Lower leg skin (tissue), 4 donors: ENCODE measurements around the gene PPP1R15B. TPM values are rescaled to one million over a fixed set of nuclear protein-coding genes. Genes with fewer than 3 reads are reported as not detected.

Experiments used
- DNase-seq, 2 donors: peaks; one replicate each; pipeline ENCODE4 v3.0.0-alpha.2; 2019; ENCODE audit warnings: low spot score in 2 of 2
- H3K4me3 ChIP-seq: fragments of 200-600 bp; sonication (generic); 2 replicates; pipeline ENCODE4 v1.5.1; 2017; ENCODE audit warnings: mild to moderate bottlenecking, low read depth; ENCODE audit not compliant: poor library complexity, severe bottlenecking
- POLR2A ChIP-seq, 2 donors: fragments of 450-650 bp; IDR thresholded peaks; one replicate each; pipeline ENCODE4 v1.6.1; 2016 to 2017; ENCODE audit warnings: antibody characterized with exemption in 2 of 2, mild to moderate bottlenecking in 1 of 2, moderate library complexity in 1 of 2
- WGBS, 2 donors: methylation state at CpG; one replicate each; pipeline ENCODE4 v1.1.5; 2018; 5-methylcytosine and 5-hydroxymethylcytosine counted together
- intact Hi-C: fragments of 100-400 bp; cut with DNase I; formaldehyde crosslinking; loops from one replicate; pipeline ENCODE4 v1.15.0; 2023; ENCODE audit warnings: low total_unique reads
- total RNA-seq, 4 donors: library from RNA; depleted of rRNA; stranded (reverse); fragments of >200 nt; gene quantifications; one replicate each; pipeline ENCODE4 v1.1.0, GENCODE V29; 2016
- TF ChIP-seq, protein P1 (sequence below), 3 donors: fragments of 450-650 bp; IDR thresholded peaks; one replicate each; pipeline ENCODE4 v1.5.1; 2016; ENCODE audit warnings: antibody characterized with exemption in 3 of 3, mild to moderate bottlenecking in 3 of 3, moderate library complexity in 2 of 3

The PPP1R15B gene
- total RNA-seq, 4 donors from 2014 or later, result 37.9 to 56.4 (median 49.5) TPM

DNA sequence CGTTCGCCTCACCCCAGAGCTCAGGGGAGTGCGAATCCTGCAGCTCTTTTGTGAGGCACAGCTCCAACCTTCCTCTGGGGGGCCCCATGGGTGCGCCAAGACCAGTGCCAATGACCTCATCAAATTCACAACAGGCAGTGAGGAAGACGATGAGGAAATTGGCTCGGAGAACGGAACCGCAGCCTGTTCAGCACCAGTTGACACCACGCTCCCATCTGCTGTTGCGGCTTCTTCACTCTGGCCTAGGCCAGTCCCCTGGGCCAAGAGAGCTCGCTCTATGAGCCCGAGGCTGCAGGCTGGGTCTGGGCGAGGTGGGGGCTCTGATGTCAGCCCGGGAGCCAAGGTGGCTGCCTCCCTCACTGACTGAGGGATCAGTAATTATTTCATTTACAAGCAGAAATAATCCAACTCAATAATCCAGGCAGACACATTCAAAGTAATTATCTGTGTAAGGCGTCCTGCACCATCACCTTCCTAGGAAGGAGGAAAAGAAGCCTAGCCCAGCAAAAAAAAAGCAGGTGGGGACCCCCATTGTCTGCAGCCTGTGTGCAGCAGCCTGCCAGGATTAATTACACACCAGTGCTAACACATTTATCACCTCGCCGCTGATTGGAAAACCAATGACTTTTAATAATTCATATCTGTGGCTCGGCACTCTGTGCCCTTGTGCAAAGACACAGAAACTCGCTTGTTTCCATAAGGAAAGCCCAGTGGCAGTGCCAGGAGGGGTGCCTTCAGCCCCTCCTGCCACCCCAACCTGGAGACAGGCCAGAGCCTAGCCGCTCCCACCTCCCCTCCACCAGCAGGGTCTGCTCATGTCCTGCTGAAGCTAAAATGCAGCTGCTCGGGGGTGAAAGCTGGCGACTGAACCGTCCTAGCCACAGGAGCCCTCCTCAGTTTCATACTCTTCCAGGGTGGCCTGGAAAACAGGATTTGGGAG is 53.8 kb downstream of the PPP1R15B start:
- DNase-seq, result no peak
- WGBS, 2 donors, result 78 to 86% methylated on average over 23 of the region's 23 CpGs
- intact Hi-C loops, result no loop called here
- no peak overlapping the region for H3K4me3 ChIP-seq
- TF ChIP-seq POLR2A (IDR thresholded peaks at IDR 0.05), result no peak
- TF ChIP-seq, protein P1, sequence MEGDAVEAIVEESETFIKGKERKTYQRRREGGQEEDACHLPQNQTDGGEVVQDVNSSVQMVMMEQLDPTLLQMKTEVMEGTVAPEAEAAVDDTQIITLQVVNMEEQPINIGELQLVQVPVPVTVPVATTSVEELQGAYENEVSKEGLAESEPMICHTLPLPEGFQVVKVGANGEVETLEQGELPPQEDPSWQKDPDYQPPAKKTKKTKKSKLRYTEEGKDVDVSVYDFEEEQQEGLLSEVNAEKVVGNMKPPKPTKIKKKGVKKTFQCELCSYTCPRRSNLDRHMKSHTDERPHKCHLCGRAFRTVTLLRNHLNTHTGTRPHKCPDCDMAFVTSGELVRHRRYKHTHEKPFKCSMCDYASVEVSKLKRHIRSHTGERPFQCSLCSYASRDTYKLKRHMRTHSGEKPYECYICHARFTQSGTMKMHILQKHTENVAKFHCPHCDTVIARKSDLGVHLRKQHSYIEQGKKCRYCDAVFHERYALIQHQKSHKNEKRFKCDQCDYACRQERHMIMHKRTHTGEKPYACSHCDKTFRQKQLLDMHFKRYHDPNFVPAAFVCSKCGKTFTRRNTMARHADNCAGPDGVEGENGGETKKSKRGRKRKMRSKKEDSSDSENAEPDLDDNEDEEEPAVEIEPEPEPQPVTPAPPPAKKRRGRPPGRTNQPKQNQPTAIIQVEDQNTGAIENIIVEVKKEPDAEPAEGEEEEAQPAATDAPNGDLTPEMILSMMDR (IDR thresholded peaks at IDR 0.05), result no peak

DNA sequence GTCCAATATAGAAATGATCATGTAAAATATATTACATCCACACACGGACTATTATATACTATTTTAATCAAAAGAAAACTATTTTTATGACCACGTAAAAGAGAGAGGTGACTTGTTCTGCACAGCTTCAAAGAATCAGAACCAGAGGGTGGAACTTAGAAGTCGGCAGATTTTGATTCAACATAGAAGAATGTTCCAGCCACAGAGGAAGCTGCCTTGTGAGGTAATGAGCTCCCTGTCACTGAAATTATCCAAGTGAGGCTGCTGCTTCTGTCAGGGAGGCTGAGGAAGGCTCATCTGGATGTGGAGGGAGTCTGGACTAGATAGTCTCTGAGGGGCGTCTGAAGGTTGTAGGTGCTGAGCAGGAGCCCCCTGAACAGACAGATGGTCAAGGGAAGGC is 54.6 kb downstream of the PPP1R15B start:
- TF ChIP-seq, protein P1 (IDR thresholded peaks at IDR 0.05), result no peak
- TF ChIP-seq POLR2A (IDR thresholded peaks at IDR 0.05), result no peak
- no peak for DNase-seq
- 77 to 81% methylated on average over 4 of the region's 4 CpGs for WGBS, 2 donors
- intact Hi-C loops, result no loop called here
- H3K4me3 ChIP-seq, result no peak overlapping the region

GRCh38 chr1:204355913-204356312 is 55.7 kb downstream of the PPP1R15B start:
- H3K4me3 ChIP-seq, result no peak overlapping the region
- no peak for DNase-seq
- WGBS, 2 donors, result 82 to 86% methylated on average over 4 of the region's 4 CpGs
- TF ChIP-seq POLR2A (IDR thresholded peaks at IDR 0.05), result no peak
- TF ChIP-seq, protein P1 (IDR thresholded peaks at IDR 0.05), result no peak
- intact Hi-C loops, result no loop called here

DNA sequence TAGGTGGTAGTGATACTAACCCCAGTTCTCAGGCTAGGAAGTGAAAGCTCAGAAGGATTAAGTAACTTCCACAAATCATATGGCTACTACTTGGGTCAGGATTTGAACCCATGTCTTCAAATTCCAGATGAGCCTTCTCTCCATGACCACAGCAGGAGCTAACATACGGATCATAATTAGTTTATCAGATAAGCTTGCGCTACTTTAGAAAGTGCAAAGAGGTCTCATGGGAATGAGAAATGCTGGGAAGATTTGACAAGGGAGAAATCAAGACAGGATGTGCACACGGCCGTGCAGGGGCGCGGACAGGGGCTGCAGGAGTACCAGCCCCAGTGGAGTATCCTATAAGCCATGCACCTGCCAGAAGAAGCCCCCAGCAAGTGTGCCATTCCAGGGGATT is 57.0 kb downstream of the PPP1R15B start:
- no peak for DNase-seq
- TF ChIP-seq, protein P1 (IDR thresholded peaks at IDR 0.05), result no peak
- TF ChIP-seq POLR2A (IDR thresholded peaks at IDR 0.05), result no peak
- intact Hi-C loops, result no loop called here
- H3K4me3 ChIP-seq, result no peak overlapping the region
- 78 to 79% methylated on average over 6 of the region's 6 CpGs for WGBS, 2 donors

Other genes starting within 250 kb of the PPP1R15B start
- under 1 TPM in 2 of 4 donors, not detected in 2; 0.17 to 0.26 TPM for gene REN, start 245.5 kb downstream of the PPP1R15B start, total RNA-seq
- gene KISS1, start 215.3 kb downstream of the PPP1R15B start, total RNA-seq, result not detected
- 1 to 10 TPM in 1 of 4 donors, under 1 TPM in 1, not detected in 2; 0.91 to 1.5 TPM for gene GOLT1A, start 197.8 kb downstream of the PPP1R15B start, total RNA-seq
- gene PLEKHA6, start 51.9 kb downstream of the PPP1R15B start, total RNA-seq, result 10 to 100 TPM in 2 of 4 donors, 1 to 10 TPM in 2; 1.7 to 16.4 (median 11.1) TPM
- gene PIK3C2B, start 83.0 kb upstream of the PPP1R15B start, total RNA-seq, result 10 to 100 TPM; 51.7 to 92.1 (median 62.1) TPM
- gene MDM4, start 104.6 kb upstream of the PPP1R15B start, total RNA-seq, result 10 to 100 TPM; 32.4 to 89.0 (median 43.0) TPM